Left ventricle myocardium inferior (tissue), 1 donor: ENCODE data around the gene B3GLCT. TPM values are rescaled to one million over a fixed set of nuclear protein-coding genes. Genes with fewer than 3 reads are reported as not detected.

Experiments used
- DNase-seq: peaks from one replicate; pipeline ENCODE4 v3.0.0-alpha.2; 2020
- H3K27ac ChIP-seq: fragments of 200-600 bp; replicated peaks from 2 replicates; pipeline ENCODE4 v1.8.0; 2021
- H3K27me3 ChIP-seq: fragments of 200-600 bp; 2 replicates; pipeline ENCODE4 v1.8.0; 2021; ENCODE audit warnings: low read depth
- H3K36me3 ChIP-seq: fragments of 200-600 bp; 2 replicates; pipeline ENCODE4 v1.8.0; 2021
- H3K4me1 ChIP-seq: fragments of 200-600 bp; 2 replicates; pipeline ENCODE4 v1.8.0; 2021
- H3K4me3 ChIP-seq: fragments of 200-600 bp; 2 replicates; pipeline ENCODE4 v1.8.0; 2021; ENCODE audit warnings: mild to moderate bottlenecking, moderate library complexity
- H3K9me3 ChIP-seq: fragments of 200-600 bp; replicated peaks from 2 replicates; pipeline ENCODE4 v1.8.0; 2021
- intact Hi-C: fragments of 100-400 bp; cut with micrococcal nuclease; formaldehyde crosslinking; loops from one replicate; pipeline ENCODE4 v1.11.0; 2022
- total RNA-seq: library from RNA; stranded (reverse); fragmentation: NEBNext Ultra II Directional; extraction: Animal tissue kit (Norgen Biotek cat#: 25700); gene quantifications from one replicate; pipeline ENCODE4 v1.2.1, GENCODE V29; 2021
- TF ChIP-seq, protein P1 (sequence below): fragments of 200-600 bp; IDR thresholded peaks from 2 replicates; pipeline ENCODE4 v1.8.0; 2021; ENCODE audit warnings: antibody characterized with exemption, mild to moderate bottlenecking, borderline replicate concordance
- donor health status: DM: no; HTN: yes; CAD: no; lungs with severe emphysema.

Gene B3GLCT
- total RNA-seq, 1 donor from 2014 or later, result 19.5 TPM

DNA sequence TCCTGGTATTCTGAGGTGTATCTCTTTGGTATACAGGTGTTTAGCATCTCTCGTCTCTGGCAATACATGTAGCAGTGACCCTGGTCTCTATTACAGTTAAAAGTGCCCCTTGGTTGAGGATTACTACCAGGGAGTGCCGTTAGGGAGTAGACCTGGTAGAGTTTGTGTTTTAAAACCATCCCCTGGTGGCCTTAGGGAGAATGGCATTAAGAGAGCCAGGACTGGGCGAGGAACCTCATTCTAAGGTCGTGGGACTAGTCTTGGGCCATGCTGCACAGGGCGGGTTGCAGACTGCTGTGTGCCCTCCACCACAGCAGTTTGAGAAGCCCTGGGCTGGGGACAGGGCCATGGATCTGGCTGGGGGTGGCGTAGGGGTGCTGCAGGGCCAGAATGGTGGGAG is 35.0 kb downstream of the B3GLCT start:
- H3K4me1 ChIP-seq, result no peaks in the 10 kb centered on the region
- peaks cover 2% of the 10 kb centered on the region for H3K36me3 ChIP-seq
- no peak overlapping the region for H3K4me3 ChIP-seq
- no peaks in the 10 kb centered on the region for H3K9me3 ChIP-seq
- intact Hi-C loops, result loop anchor here (5.0 kb wide), 1 partner anchor 188 kb away; no protein-coding TSS in a partner anchor
- no peak overlapping the region for H3K27ac ChIP-seq
- DNase-seq, result no peak
- TF ChIP-seq, protein P1, sequence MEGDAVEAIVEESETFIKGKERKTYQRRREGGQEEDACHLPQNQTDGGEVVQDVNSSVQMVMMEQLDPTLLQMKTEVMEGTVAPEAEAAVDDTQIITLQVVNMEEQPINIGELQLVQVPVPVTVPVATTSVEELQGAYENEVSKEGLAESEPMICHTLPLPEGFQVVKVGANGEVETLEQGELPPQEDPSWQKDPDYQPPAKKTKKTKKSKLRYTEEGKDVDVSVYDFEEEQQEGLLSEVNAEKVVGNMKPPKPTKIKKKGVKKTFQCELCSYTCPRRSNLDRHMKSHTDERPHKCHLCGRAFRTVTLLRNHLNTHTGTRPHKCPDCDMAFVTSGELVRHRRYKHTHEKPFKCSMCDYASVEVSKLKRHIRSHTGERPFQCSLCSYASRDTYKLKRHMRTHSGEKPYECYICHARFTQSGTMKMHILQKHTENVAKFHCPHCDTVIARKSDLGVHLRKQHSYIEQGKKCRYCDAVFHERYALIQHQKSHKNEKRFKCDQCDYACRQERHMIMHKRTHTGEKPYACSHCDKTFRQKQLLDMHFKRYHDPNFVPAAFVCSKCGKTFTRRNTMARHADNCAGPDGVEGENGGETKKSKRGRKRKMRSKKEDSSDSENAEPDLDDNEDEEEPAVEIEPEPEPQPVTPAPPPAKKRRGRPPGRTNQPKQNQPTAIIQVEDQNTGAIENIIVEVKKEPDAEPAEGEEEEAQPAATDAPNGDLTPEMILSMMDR, result peak; percentile 50
- H3K27me3 ChIP-seq, result no peaks in the 10 kb centered on the region

DNA sequence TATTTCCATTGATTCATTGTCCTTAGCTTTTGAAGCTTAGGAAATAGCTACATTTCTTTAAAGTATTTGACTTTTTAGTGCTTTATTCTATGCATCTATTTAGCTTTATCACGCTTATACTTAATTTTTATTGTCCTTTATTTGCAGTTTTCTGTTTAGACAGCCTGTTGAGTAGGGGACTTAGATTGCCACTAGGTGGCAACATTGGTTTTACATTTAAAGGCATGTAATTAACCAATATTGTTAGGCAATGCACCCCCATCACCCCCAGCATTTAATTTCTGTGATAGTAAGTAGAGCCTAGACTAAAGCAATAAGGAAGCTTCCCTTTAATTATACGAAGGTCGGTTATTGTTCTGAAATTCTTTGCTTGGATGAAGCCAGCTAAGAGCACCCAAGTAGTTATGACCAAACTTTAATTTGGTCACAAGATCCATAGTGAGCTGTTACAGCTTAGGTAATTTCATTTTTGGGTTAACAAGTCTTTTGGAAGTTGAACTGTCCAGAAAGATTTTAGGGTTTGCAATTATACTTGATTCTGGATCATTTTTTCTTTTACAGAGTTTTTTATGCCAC is 36.5 kb downstream of the B3GLCT start:
- TF ChIP-seq, protein P1, result peak; percentile 78
- Histone ChIP-seq H3K9me3 (no peaks in the 10 kb centered on the region), H3K27ac (no peak overlapping the region), H3K4me1 (no peaks in the 10 kb centered on the region), H3K27me3 (no peaks in the 10 kb centered on the region), H3K36me3 (peaks cover 2% of the 10 kb centered on the region), H3K4me3 (no peak overlapping the region)
- intact Hi-C loops, result no loop called here
- no peak for DNase-seq

DNA sequence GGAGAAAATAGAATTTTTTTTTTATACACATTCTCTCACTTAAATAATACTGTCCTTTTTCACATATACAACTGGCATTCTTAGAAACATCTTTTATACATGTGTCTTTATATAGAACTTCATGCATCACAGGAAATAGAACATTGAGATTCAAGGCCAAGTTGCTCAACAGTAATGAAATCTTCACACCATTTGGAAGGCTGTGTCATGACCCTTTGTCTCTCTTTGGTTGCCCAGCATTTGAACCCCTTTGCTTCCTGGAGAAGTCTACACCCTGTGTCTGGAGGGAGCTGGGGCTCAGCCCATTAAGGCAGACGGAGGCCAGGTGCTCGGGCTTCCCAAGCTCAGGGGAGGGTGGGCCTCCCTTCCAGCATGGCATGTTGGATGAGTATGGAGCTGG is 41.1 kb downstream of the B3GLCT start:
- Histone ChIP-seq H3K4me1 (peaks cover 19% of the 10 kb centered on the region), H3K9me3 (no peaks in the 10 kb centered on the region), H3K4me3 (no peak overlapping the region), H3K27ac (no peak overlapping the region), H3K36me3 (no peaks in the 10 kb centered on the region), H3K27me3 (no peaks in the 10 kb centered on the region)
- no peak for DNase-seq
- intact Hi-C loops, result no loop called here
- TF ChIP-seq, protein P1, result no peak

DNA sequence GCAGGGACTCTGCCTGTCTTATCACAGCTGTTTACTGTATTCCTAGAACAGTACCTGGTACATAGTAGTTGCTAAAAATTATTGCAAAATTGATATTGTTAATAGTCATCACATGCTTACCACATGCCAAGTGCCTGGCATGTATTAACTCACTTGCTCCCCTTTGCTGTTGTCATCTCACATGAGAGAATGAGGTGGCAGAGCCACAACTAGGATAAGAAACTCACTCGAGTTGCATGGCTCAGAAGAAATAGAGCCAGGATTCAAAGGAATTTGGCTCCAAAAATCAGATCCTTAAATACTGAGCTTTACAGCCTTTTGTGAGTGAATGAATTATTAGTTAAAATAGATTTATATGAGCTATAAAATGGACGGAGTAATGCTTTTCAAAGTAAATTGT is 42.6 kb downstream of the B3GLCT start:
- H3K4me1 ChIP-seq, result peaks cover 19% of the 10 kb centered on the region
- no peak overlapping the region for H3K27ac ChIP-seq
- peaks cover 5% of the 10 kb centered on the region for H3K36me3 ChIP-seq
- no peaks in the 10 kb centered on the region for H3K27me3 ChIP-seq
- no peak for DNase-seq
- intact Hi-C loops, result no loop called here
- no peak overlapping the region for H3K4me3 ChIP-seq
- no peaks in the 10 kb centered on the region for H3K9me3 ChIP-seq
- TF ChIP-seq, protein P1, result no peak

DNA sequence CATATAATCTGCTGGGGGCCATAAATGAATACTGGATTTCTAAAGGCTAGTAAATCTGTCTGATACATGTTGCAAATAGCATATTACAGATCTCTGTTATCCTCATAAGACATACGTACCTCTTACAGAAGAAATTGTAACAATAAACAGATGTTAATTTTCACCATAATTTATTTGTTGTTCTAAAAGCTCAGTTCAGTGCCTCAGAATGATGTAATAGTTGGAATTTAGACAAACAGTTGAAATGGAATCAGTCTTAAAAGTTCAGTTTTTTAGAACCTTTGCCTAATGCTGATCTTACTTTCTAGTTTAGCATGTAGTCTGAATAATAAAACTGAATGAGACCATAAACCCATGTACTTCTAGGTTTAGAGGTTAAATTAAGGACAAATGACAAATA is 43.1 kb downstream of the B3GLCT start:
- no peaks in the 10 kb centered on the region for H3K27me3 ChIP-seq
- TF ChIP-seq, protein P1, result no peak
- H3K27ac ChIP-seq, result no peak overlapping the region
- peaks cover 10% of the 10 kb centered on the region for H3K36me3 ChIP-seq
- H3K9me3 ChIP-seq, result no peaks in the 10 kb centered on the region
- intact Hi-C loops, result no loop called here
- H3K4me3 ChIP-seq, result no peak overlapping the region
- peaks cover 19% of the 10 kb centered on the region for H3K4me1 ChIP-seq
- no peak for DNase-seq
